NT2/D1 (cell line): ENCODE results near the gene RCN1.
A peak's percentile ranks its signal among the peaks of the same experiment; 100 is the strongest.

Experiments
- DNase-seq: peaks from one replicate; pipeline ENCODE4 v3.0.0-alpha.2; 2011; ENCODE audit warnings: low read depth, low spot score
- H3K27me3 ChIP-seq: 2 replicates; pipeline ENCODE4 v1.6.0; 2011; ENCODE audit warnings: mild to moderate bottlenecking; ENCODE audit not compliant: insufficient read length, insufficient read depth
- H3K36me3 ChIP-seq: 2 replicates; pipeline ENCODE4 v1.6.1; 2011; ENCODE audit warnings: mild to moderate bottlenecking, low read length, mixed read lengths; ENCODE audit not compliant: insufficient read depth, insufficient read length
- H3K4me1 ChIP-seq: 2 replicates; pipeline ENCODE4 v1.5.1; 2011; ENCODE audit not compliant: insufficient read depth, insufficient read length
- H3K4me3 ChIP-seq: 2 replicates; pipeline ENCODE4 v1.5.1; 2011; ENCODE audit warnings: low read depth; ENCODE audit not compliant: insufficient read length
- H3K9ac ChIP-seq: 2 replicates; pipeline ENCODE4 v1.6.0; 2011; ENCODE audit warnings: low read depth; ENCODE audit not compliant: insufficient read length
- H3K9me3 ChIP-seq: 2 replicates; pipeline ENCODE4 v1.5.1; 2011; ENCODE audit warnings: mild to moderate bottlenecking, low read length; ENCODE audit not compliant: insufficient read depth
- SUZ12 ChIP-seq: IDR thresholded peaks from 2 replicates; pipeline ENCODE4 v1.6.1; 2011; ENCODE audit not compliant: insufficient read length, insufficient read depth; ENCODE audit errors: extremely low read depth
- YY1 ChIP-seq: IDR thresholded peaks from 2 replicates; pipeline ENCODE4 v1.6.1; 2011; ENCODE audit not compliant: insufficient read length, insufficient read depth
- ZNF274 ChIP-seq: IDR thresholded peaks from 2 replicates; pipeline ENCODE4 v1.6.1; 2011; ENCODE audit warnings: mild to moderate bottlenecking, low read depth, low read length

RCN1 gene

DNA sequence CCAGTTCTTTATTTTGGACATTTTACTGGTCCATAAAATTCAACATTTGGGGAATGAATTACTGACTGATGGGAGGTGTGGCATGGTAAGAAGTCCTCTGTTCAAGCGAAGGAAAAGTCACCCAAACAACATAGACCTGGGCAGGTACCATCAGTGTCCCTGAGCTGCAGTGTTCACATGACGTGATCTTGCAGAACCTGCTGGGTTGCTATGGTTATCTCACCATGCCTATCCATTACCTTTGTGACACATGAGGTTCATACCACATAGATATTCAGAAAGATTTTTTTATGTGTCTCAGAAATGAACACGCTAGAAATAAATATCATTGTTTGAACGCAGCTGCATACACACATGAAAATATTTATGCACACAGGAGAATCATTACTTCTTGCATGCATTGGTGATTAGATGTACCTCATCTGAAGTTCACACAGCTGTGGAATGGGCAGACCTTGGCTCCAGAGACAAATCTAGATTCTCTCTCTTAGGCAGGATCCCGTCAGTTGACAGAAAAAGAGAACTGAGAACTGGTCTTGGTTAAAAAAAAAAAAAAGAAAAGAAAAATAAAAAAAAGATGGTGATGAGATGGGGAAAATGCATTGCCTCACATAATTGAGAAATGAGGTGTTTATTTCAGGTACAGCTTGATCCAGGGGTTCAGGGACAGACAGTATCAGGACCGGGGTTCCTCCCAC lies 21.4 kb upstream of the RCN1 start:
- TF ChIP-seq YY1 (no peak), SUZ12 (no peak), ZNF274 (no peak)
- H3K9ac ChIP-seq = no peak overlapping the region
- H3K4me1 ChIP-seq = peaks cover 4% of the 10 kb centered on the region
- no peaks in the 10 kb centered on the region for H3K27me3 ChIP-seq
- no peaks in the 10 kb centered on the region for H3K36me3 ChIP-seq
- H3K4me3 ChIP-seq = no peak overlapping the region
- H3K9me3 ChIP-seq = no peaks in the 10 kb centered on the region
- no peak for DNase-seq

DNA sequence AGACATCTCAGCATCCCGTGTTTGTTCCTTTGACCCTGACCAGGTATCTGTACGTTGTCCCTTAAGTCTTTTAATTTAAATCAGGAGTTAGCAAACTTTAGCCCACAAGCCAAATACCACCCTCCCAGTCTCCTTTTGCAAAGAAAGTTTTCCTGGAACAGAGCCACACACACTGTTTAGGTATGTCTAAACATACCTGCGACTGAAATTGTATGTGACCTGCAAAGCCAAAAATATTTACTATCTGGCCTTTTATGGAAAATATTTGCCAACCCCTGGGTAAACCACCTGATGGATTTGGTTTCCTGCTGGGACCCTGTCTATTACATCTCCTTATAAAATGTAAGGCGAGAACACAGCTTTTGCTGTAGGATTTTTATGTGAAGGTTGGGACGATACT lies 20.2 kb upstream of the RCN1 start:
- TF ChIP-seq SUZ12 = no peak
- H3K27me3 ChIP-seq = no peaks in the 10 kb centered on the region

DNA sequence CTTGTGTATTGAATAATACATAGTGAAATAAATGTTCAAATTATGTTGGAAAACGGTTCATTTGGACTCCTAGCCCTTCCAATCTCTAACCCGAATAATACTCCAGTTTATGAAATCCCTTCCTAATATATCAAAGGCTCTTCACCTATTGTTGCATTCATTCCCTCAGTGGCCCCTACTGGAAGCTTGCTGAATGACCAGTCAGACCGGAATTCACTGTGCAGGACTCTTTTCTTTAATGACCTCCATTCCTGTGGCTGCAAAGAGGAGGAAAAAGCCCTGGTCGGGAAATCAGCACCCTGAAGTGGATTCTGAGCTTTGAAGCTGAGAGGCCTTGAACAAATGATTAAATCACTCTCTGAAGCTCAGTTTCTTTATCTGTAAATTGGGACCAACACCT lies 19.1 kb upstream of the RCN1 start:
- no peak for DNase-seq
- Histone ChIP-seq H3K4me1 (peaks cover 4% of the 10 kb centered on the region), H3K9me3 (no peaks in the 10 kb centered on the region), H3K9ac (no peak overlapping the region), H3K4me3 (no peak overlapping the region), H3K27me3 (no peaks in the 10 kb centered on the region), H3K36me3 (no peaks in the 10 kb centered on the region)
- no peak for TF ChIP-seq ZNF274
- no peak for TF ChIP-seq SUZ12
- no peak for TF ChIP-seq YY1

More for the DNA sequence above, 20.2 kb upstream of the RCN1 start:
- Histone ChIP-seq H3K9me3 (no peaks in the 10 kb centered on the region), H3K4me3 (no peak overlapping the region), H3K4me1 (peaks cover 4% of the 10 kb centered on the region), H3K36me3 (no peaks in the 10 kb centered on the region), H3K9ac (no peak overlapping the region)
- no peak for DNase-seq

DNA sequence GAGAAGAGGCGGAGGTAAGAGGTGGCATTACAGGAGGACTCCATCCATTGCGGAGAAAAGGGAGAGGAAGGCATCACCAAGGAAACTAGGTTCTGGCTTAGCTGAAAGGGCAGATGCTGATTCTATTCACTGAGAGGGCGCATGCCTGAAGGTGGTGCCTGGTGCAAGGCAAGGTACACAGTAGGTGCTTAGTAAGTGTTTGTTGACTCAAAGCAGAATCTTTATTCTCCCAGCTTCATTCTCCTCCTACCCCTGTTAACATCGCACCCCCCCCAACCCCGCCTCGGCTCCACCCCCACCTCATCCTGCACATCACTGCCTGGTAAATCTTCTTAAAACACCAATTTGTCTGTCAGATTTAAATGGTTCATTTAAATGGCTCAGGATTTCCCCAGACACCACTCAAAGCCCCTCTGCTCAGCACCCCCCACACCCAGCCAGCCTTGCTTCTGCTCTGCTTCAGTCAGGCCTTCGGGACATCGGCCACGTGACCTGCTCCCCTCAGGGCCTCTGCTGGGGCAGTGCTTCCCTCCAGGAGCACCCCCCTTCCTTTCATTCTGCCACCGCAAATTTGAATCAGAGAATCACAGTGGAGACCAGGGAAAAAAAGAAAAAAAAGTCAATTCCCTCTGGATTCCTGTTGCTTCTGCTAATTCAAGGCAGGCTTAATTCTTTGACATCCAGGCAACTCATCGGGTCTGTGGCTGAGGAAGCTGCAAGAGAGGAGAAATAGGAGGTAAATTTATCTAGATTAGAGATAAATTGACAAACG lies 17.8 kb upstream of the RCN1 start:
- Histone ChIP-seq H3K9me3 (no peaks in the 10 kb centered on the region), H3K27me3 (no peaks in the 10 kb centered on the region), H3K9ac (peak overlapping the region; percentile 42), H3K4me3 (no peak overlapping the region), H3K4me1 (peaks cover 4% of the 10 kb centered on the region), H3K36me3 (no peaks in the 10 kb centered on the region)
- peak; percentile 56 for DNase-seq
- TF ChIP-seq ZNF274 (no peak), YY1 (no peak), SUZ12 (no peak)

DNA sequence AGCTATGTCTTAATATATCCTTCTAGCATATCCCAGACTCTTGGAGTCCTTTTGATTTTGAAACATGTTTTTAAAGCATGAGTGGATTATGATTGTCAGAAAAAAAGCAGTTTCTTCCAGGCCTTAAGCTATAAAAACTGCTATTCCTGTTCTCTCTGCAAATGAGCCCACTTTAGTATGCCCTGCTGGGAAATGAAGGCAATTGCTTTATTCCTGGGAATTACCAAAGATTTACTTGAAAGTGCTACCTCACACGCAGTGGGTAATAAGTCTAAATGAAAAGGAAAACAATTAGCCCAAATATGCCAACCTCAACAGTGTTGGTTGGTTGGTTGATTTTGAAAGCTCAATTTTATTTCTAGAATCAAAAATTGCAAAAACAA lies 17.2 kb upstream of the RCN1 start:
- no peaks in the 10 kb centered on the region for H3K27me3 ChIP-seq

DNA sequence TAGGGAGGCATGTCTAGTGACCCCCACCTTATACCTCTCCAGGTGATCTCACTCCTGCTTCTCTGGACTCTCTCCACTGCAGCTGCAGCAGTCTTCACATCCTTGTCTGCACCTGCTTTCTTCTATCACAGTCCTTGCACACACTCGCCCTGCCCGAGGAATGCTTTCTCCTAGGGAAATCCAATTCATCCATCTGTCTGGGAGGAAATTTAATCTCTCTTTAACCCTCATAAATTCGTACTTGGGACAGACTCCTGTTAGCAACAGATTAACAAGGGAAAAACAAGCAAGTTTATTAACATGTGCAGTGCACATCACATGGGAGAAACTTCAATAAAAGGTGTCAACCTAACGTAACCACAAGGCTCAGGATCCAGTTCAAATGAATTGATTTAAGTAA lies 11.3 kb upstream of the RCN1 start:
- no peaks in the 10 kb centered on the region for H3K27me3 ChIP-seq
- no peak overlapping the region for H3K9ac ChIP-seq
- TF ChIP-seq ZNF274 (no peak), YY1 (no peak), SUZ12 (no peak)
- H3K9me3 ChIP-seq = no peaks in the 10 kb centered on the region
- no peaks in the 10 kb centered on the region for H3K4me1 ChIP-seq
- H3K36me3 ChIP-seq = no peaks in the 10 kb centered on the region
- no peak for DNase-seq
- no peak overlapping the region for H3K4me3 ChIP-seq

More for the DNA sequence above, 17.2 kb upstream of the RCN1 start:
- H3K4me1 ChIP-seq = peaks cover 4% of the 10 kb centered on the region
- no peak for DNase-seq
- no peaks in the 10 kb centered on the region for H3K36me3 ChIP-seq
- TF ChIP-seq SUZ12 (no peak), YY1 (no peak), ZNF274 (no peak)
- H3K9ac ChIP-seq = peak overlapping the region; percentile 42
- no peak overlapping the region for H3K4me3 ChIP-seq
- H3K9me3 ChIP-seq = no peaks in the 10 kb centered on the region

DNA sequence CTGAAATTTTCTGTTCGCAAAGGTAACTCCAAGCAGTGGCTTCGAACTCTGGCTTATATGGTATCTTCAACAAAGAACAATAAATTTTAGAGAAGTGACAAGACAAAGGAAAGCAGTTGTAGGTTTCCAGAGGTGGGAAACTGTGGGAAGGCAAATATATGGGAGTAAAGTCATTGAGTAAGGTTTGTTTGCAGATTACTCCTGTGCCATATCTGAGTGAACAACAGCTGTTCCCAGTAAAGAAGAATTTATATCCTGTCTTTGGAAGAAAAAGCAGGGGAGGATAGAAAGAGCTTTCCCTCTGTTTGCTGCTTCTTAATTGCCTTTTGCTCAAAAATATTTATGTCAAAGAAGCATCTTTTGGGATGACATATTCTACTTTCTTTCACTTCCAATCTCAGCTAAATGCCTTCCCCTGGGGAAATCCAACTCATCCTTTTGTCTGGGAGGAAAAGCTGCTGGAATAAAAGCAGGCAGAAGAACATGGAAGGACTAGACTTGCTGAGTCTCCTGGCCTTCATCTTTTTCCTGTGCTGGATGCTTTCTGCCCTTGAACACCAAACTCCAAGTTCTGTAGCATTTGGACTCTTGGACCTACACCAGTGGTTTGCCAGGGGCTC lies 10.4 kb upstream of the RCN1 start:
- no peak overlapping the region for H3K4me3 ChIP-seq
- no peak for DNase-seq
- H3K9me3 ChIP-seq = no peaks in the 10 kb centered on the region
- no peak for TF ChIP-seq ZNF274
- TF ChIP-seq YY1 = no peak
- no peak for TF ChIP-seq SUZ12
- H3K9ac ChIP-seq = no peak overlapping the region
- H3K4me1 ChIP-seq = no peaks in the 10 kb centered on the region
- H3K27me3 ChIP-seq = no peaks in the 10 kb centered on the region
- no peaks in the 10 kb centered on the region for H3K36me3 ChIP-seq
